ENCODE results near the gene APBB1. TPM values are rescaled to one million over a fixed set of nuclear protein-coding genes. Genes with fewer than 3 reads are reported as not detected.

The APBB1 gene
- total RNA-seq, 2 donors from 2014 or later = 40.0 to 63.6 TPM

DNA sequence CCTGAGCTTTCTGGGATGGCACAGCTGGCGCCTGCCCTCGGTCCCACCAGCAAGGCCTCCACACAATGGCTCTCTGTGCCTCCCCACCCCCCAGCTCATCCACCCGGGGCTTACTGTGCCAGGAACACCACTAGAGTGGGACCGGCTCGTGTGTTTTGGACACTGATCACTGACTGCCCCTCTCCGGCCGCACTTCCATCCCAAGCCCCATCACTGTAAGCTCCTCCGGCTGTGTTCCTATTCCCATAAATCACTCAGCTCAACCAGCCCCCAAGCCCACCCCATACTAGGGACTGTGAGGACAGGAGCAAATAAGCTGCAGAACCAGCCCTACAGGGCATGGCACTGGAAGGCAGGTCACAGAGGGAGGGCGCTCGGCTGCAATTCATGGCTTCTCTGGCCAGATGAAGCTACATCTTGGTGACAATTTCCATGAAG, 7.3 kb downstream of the APBB1 start:
- Histone ChIP-seq H3K27ac (no peak overlapping the region), H3K36me3 (peaks cover 11% of the 10 kb centered on the region), H3K9me3 (no peaks in the 10 kb centered on the region), H3K27me3 (replicated peaks; ENCODE audit: insufficient read depth) (no peaks in the 10 kb centered on the region), H3K4me1 (ENCODE audit: control insufficient read depth in 1 of 2, low read depth in 2 of 2) (no peaks in the 10 kb centered on the region), H3K4me3 (no peak overlapping the region)
- DNase-seq (ENCODE audit: low spot score) = no peak
- TF ChIP-seq, protein P1, sequence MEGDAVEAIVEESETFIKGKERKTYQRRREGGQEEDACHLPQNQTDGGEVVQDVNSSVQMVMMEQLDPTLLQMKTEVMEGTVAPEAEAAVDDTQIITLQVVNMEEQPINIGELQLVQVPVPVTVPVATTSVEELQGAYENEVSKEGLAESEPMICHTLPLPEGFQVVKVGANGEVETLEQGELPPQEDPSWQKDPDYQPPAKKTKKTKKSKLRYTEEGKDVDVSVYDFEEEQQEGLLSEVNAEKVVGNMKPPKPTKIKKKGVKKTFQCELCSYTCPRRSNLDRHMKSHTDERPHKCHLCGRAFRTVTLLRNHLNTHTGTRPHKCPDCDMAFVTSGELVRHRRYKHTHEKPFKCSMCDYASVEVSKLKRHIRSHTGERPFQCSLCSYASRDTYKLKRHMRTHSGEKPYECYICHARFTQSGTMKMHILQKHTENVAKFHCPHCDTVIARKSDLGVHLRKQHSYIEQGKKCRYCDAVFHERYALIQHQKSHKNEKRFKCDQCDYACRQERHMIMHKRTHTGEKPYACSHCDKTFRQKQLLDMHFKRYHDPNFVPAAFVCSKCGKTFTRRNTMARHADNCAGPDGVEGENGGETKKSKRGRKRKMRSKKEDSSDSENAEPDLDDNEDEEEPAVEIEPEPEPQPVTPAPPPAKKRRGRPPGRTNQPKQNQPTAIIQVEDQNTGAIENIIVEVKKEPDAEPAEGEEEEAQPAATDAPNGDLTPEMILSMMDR (IDR thresholded peaks at IDR 0.05) = no peak
- no peak for ATAC-seq (ENCODE audit: insufficient number of reproducible peaks, low FRiP score, low read depth)

DNA sequence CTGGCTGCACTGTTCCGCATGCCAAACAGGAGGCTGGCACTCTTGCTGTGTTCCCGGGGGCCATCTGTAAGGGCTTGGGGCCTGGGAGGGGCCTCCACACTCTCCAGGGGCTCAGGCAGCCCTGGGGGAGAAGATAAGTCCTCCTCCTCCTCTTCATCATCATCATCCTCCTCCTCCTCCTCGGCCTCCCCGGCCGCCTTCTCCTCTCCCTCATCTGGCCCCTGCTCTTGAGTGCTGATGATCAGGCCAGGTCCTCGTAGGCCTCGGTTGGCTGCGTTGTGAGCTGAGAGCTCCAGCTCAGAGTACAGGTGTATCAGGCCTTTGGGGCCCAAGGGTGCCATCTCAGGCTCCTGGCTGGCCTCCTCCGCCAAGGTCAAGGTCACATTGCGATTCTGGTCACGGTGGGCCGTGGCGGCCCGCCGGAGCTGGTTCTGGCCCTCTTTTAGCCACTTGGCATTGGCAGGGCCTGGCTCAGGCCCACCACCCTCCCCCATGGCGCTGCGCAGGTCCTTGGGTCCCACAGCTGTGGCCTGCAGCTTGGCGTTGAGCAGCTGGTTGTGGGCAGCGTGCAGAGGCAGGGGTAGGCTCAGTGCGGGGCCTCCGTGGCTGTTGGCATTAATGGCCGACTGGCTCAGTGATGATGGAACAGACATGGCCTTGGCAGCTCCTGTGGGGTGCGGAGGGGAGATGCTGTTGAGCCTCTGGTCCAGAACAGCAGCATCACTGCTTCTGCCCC, 8.0 kb downstream of the APBB1 start:
- Histone ChIP-seq H3K9me3 (no peaks in the 10 kb centered on the region), H3K4me1 (ENCODE audit: control insufficient read depth in 1 of 2, low read depth in 2 of 2) (no peaks in the 10 kb centered on the region), H3K4me3 (no peak overlapping the region), H3K27me3 (replicated peaks; ENCODE audit: insufficient read depth) (no peaks in the 10 kb centered on the region), H3K27ac (no peak overlapping the region), H3K36me3 (peaks cover 11% of the 10 kb centered on the region)
- ATAC-seq (ENCODE audit: insufficient number of reproducible peaks, low FRiP score, low read depth) (no peak), DNase-seq (ENCODE audit: low spot score) (no peak)
- TF ChIP-seq, protein P1 (IDR thresholded peaks at IDR 0.05) = no peak

DNA sequence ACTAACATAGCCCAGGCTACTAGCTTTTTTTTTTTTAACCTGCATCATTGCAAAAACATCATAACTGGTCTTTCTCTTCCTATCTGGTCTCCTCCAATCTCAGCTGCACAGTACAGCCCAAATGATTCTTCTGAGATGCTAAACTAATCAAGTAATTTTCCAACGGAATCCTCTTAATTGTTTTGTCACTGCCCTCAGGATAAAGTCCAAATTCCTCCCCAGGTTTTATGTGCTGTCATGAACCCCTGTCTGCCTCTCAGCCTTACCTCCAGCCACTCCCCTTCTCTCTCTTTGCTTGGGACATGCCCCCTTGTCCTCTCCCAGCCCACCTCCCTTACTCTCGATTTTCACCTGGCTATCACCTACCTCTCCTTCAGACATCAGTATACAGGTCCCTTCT, 12.5 kb downstream of the APBB1 start:
- H3K27me3 ChIP-seq (replicated peaks; ENCODE audit: insufficient read depth) = no peaks in the 10 kb centered on the region
- H3K4me1 ChIP-seq (ENCODE audit: control insufficient read depth in 1 of 2, low read depth in 2 of 2) = peaks cover 0 to 11% of the 10 kb centered on the region in 2 donors
- no peak for ATAC-seq (ENCODE audit: insufficient number of reproducible peaks, low FRiP score, low read depth)
- no peaks in the 10 kb centered on the region for H3K9me3 ChIP-seq
- peaks cover 15% of the 10 kb centered on the region for H3K36me3 ChIP-seq
- TF ChIP-seq, protein P1 (IDR thresholded peaks at IDR 0.05) = no peak
- no peak overlapping the region for H3K4me3 ChIP-seq
- H3K27ac ChIP-seq = no peak overlapping the region
- no peak for DNase-seq (ENCODE audit: low spot score)

DNA sequence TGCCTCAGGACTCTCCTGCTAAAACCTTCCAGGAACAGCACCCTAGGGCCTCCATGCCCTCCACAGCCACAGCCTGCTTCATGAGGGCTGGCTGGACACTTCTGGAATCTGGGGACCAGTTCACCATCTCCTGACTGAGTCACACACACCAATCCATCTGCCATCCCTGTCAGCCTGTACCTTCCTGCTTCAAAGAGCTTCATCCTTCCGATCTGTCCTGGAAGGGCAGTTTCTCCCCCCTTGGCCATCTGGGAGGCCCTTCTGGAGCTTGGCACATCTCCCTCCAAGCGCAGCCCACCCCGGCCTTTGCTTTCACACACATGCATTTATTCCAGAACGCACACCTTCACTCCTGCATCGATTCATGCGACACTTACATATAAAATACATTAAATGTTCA, 13.0 kb downstream of the APBB1 start:
- Histone ChIP-seq H3K4me1 (ENCODE audit: control insufficient read depth in 1 of 2, low read depth in 2 of 2) (peaks cover 0 to 11% of the 10 kb centered on the region in 2 donors), H3K27ac (no peak overlapping the region), H3K27me3 (replicated peaks; ENCODE audit: insufficient read depth) (no peaks in the 10 kb centered on the region), H3K36me3 (peaks cover 18% of the 10 kb centered on the region), H3K9me3 (no peaks in the 10 kb centered on the region), H3K4me3 (no peak overlapping the region)
- no peak for ATAC-seq (ENCODE audit: insufficient number of reproducible peaks, low FRiP score, low read depth)
- no peak for DNase-seq (ENCODE audit: low spot score)
- TF ChIP-seq, protein P1 (IDR thresholded peaks at IDR 0.05) = no peak

DNA sequence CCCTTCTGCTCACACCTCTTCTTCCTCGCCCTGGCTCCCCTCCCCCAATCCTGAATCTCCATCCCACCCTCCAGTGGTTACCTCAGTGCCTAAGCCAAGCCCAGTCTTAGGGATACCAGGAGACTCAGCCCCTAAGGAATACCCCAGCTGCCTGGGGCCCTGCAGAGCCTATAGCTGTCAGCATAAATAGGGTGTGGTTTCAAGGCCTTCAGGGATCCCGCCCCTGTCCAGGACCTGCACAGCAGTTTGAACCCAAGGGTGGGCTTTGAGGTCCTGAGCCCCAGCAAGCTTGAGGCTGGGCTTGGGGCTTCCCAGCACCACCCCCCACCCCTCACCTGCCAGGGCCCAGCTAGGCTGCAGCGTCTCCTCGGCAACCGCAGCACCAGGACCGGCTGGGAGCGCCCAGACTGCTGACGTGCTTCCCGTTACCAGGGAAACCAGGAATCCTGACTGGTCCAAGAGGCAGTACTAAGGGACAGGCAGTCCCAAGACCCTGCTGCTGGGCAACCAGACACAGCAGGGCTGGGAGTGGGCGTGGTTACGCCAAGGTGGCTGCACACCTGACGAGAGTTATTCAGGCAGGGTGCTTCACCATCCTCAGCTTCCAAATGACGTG, 13.7 kb downstream of the APBB1 start:
- peaks cover 16% of the 10 kb centered on the region for H3K36me3 ChIP-seq
- peaks cover 0 to 11% of the 10 kb centered on the region in 2 donors for H3K4me1 ChIP-seq (ENCODE audit: control insufficient read depth in 1 of 2, low read depth in 2 of 2)
- no peak overlapping the region for H3K4me3 ChIP-seq
- no peaks in the 10 kb centered on the region for H3K27me3 ChIP-seq (replicated peaks; ENCODE audit: insufficient read depth)
- no peaks in the 10 kb centered on the region for H3K9me3 ChIP-seq
- no peak for ATAC-seq (ENCODE audit: insufficient number of reproducible peaks, low FRiP score, low read depth)
- TF ChIP-seq, protein P1 (IDR thresholded peaks at IDR 0.05) = no peak
- H3K27ac ChIP-seq = no peak overlapping the region
- no peak for DNase-seq (ENCODE audit: low spot score)

All from thoracic aorta (tissue), 2 donors.